CD14-positive monocyte (primary cell): ENCODE measurements around the gene BMP4. TPM values are rescaled to one million over a fixed set of nuclear protein-coding genes. Genes with fewer than 3 reads are reported as not detected.
A peak's percentile ranks its signal among the peaks of the same experiment; 100 is the strongest.

Experiments
- DNase-seq, 3 donors: peaks; one replicate each; pipeline ENCODE4 v3.0.0-alpha.2; 2011 to 2022
- H2AFZ ChIP-seq: 2 replicates; pipeline ENCODE4 v1.6.0; 2012; ENCODE audit warnings: mild to moderate bottlenecking, low read depth, low read length, inconsistent platforms; ENCODE audit not compliant: insufficient read depth, poor library complexity, severe bottlenecking
- H3K27ac ChIP-seq, 2 donors: 1 replicate in 1 of 2; 2 replicates in 1 of 2; pipeline ENCODE4 v1.5.1; 2012 to 2013; ENCODE audit warnings: low read length in 2 of 2, control low read depth in 1 of 2, inconsistent platforms in 1 of 2, low read depth in 1 of 2, mild to moderate bottlenecking in 1 of 2
- H3K27me3 ChIP-seq, 2 donors: one replicate each; pipeline versions ENCODE4 v1.6.0 to v1.6.1; 2011 to 2013; ENCODE audit warnings: low read length in 2 of 2; ENCODE audit not compliant: control insufficient read depth in 2 of 2, insufficient read depth in 2 of 2
- H3K36me3 ChIP-seq, 2 donors: replicated peaks in 1 of 2; 1 replicate in 1 of 2; 2 replicates in 1 of 2; pipeline versions ENCODE4 v1.5.1 to v1.6.1; 2012 to 2013; ENCODE audit warnings: low read length in 2 of 2, control low read depth in 1 of 2, inconsistent platforms in 1 of 2, mild to moderate bottlenecking in 1 of 2; ENCODE audit not compliant: insufficient read depth in 2 of 2, control insufficient read depth in 1 of 2
- H3K4me1 ChIP-seq, 2 donors: 1 replicate in 1 of 2; 2 replicates in 1 of 2; pipeline versions ENCODE4 v1.5.1 to v1.6.1; 2012 to 2013; ENCODE audit warnings: low read length in 2 of 2, control low read depth in 1 of 2, inconsistent platforms in 1 of 2, mild to moderate bottlenecking in 1 of 2, moderate library complexity in 1 of 2; ENCODE audit not compliant: insufficient read depth in 2 of 2, control insufficient read depth in 1 of 2
- H3K4me2 ChIP-seq: replicated peaks from 2 replicates; pipeline ENCODE3; 2012; ENCODE audit warnings: low read length, moderate library complexity, mild to moderate bottlenecking; ENCODE audit not compliant: poor library complexity, severe bottlenecking; ENCODE audit errors: extremely low read depth
- H3K4me3 ChIP-seq, 3 experiments: fragments of 200-600 bp in 1 of 3; sonication (generic) in 1 of 3; replicated peaks in 1 of 3; 1 replicate in 2 of 3; 2 replicates in 1 of 3; pipeline ENCODE4 v1.5.1; 2011 to 2013; ENCODE audit warnings: low read length in 3 of 3, mild to moderate bottlenecking in 3 of 3, control low read depth in 2 of 3, low read depth in 2 of 3, inconsistent platforms in 1 of 3, moderate library complexity in 1 of 3
- H3K79me2 ChIP-seq: 2 replicates; pipeline ENCODE4 v1.6.0; 2012; ENCODE audit warnings: mild to moderate bottlenecking, control low read depth, inconsistent platforms, low read length, moderate library complexity; ENCODE audit not compliant: insufficient read depth
- H3K9ac ChIP-seq: 2 replicates; pipeline ENCODE4 v1.6.0; 2017; ENCODE audit warnings: low read length, mild to moderate bottlenecking; ENCODE audit not compliant: insufficient read depth, poor library complexity, severe bottlenecking
- H3K9me3 ChIP-seq, 2 donors: replicated peaks in 1 of 2; 1 replicate in 1 of 2; 2 replicates in 1 of 2; pipeline versions ENCODE4 v1.5.1 to v1.6.1; 2012 to 2013; ENCODE audit warnings: low read length in 2 of 2, control low read depth in 1 of 2; ENCODE audit not compliant: control insufficient read depth in 1 of 2, insufficient read depth in 1 of 2
- H4K20me1 ChIP-seq: 2 replicates; pipeline ENCODE4 v1.6.0; 2012; ENCODE audit warnings: mild to moderate bottlenecking, low read length, control low read depth, moderate library complexity; ENCODE audit not compliant: insufficient read depth
- H3K27ac Mint-ChIP-seq, 7 donors: one replicate each; pipeline ENCODE4 v1.8.0; 2020; ENCODE audit warnings: mild to moderate bottlenecking in 7 of 7, mixed read lengths in 7 of 7, moderate library complexity in 6 of 7, inconsistent platforms in 2 of 7
- H3K27me3 Mint-ChIP-seq, 3 donors: one replicate each; pipeline ENCODE4 v1.8.0; 2021 to 2022; ENCODE audit warnings: low read depth in 3 of 3, mild to moderate bottlenecking in 3 of 3, mixed read lengths in 3 of 3, moderate library complexity in 3 of 3, inconsistent platforms in 1 of 3
- H3K36me3 Mint-ChIP-seq, 2 donors: one replicate each; pipeline ENCODE4 v1.8.0; 2020; ENCODE audit warnings: mixed read lengths in 2 of 2, inconsistent platforms in 1 of 2, mild to moderate bottlenecking in 1 of 2
- H3K4me1 Mint-ChIP-seq: one replicate; pipeline ENCODE4 v1.8.0; 2020; ENCODE audit warnings: mild to moderate bottlenecking, mixed read lengths
- H3K4me3 Mint-ChIP-seq, 2 donors: one replicate each; pipeline ENCODE4 v1.8.0; 2020; ENCODE audit warnings: mild to moderate bottlenecking in 2 of 2, mixed read lengths in 2 of 2, moderate library complexity in 1 of 2
- H3K9me3 Mint-ChIP-seq, 7 donors: one replicate each; pipeline ENCODE4 v1.8.0; 2020 to 2022; ENCODE audit warnings: mixed read lengths in 7 of 7, mild to moderate bottlenecking in 6 of 7, moderate library complexity in 6 of 7, inconsistent platforms in 2 of 7
- CTCF ChIP-seq: fragments of 200-600 bp; IDR thresholded peaks from one replicate; pipeline ENCODE4 v1.8.0; 2022; ENCODE audit warnings: antibody characterized with exemption, mild to moderate bottlenecking
- WGBS: methylation state at CpG from one replicate; pipeline ENCODE4 v1.1.5; 2013; ENCODE audit warnings: missing lambda C conversion rate; ENCODE audit not compliant: insufficient coverage; 5-methylcytosine and 5-hydroxymethylcytosine counted together
- intact Hi-C, 2 donors: fragments of 100-400 bp; cut with micrococcal nuclease; formaldehyde crosslinking; loops; one replicate each; pipeline versions ENCODE4 v1.15.0 to v1.15.1; 2023
- polyA plus RNA-seq, 3 donors: library from polyadenylated mRNA; depleted of rRNA in 1 of 3; unstranded in 2 of 3; stranded (reverse) in 1 of 3; fragments of 300-500 nt in 2 of 3; fragments of >200 nt in 1 of 3; fragmentation: Illumina TruSeq in 2 of 3; gene quantifications; 1 replicate in 2 of 3; 2 replicates in 1 of 3; pipeline ENCODE4 v1.2.3, GENCODE V29; 2012 to 2021

The BMP4 gene
- polyA plus RNA-seq, 3 donors, result 0.28 TPM; not detected in 2

- peaks cover 0 to 17% (median 5%) of the 10 kb centered on the region in 7 donors for H3K9me3 Mint-ChIP-seq
- Histone ChIP-seq H3K9me3 (no peaks in the 10 kb centered on the region), H3K27ac (no peak overlapping the region), H3K4me2 (no peak overlapping the region), H3K4me3 (no peak overlapping the region), H3K27me3 (peaks cover 45 to 58% of the 10 kb centered on the region in 2 donors), H3K4me1 (no peaks in the 10 kb centered on the region), H3K36me3 (no peaks in the 10 kb centered on the region), H2AFZ (no peak overlapping the region), H3K79me2 (no peaks in the 10 kb centered on the region), H3K9ac (no peak overlapping the region), H4K20me1 (no peaks in the 10 kb centered on the region)
- H3K27ac Mint-ChIP-seq, result no peak overlapping the region
- no peaks in the 10 kb centered on the region for H3K36me3 Mint-ChIP-seq
- no peaks in the 10 kb centered on the region for H3K4me1 Mint-ChIP-seq
- peak overlapping the region in 1 of 2 donors; percentile 64 for H3K4me3 Mint-ChIP-seq
- intact Hi-C loops, result no loop called here
- no peak for TF ChIP-seq CTCF
- WGBS, result 39% methylated on average over 2 of the region's 4 CpGs
- peaks cover 34 to 62% (median 38%) of the 10 kb centered on the region in 3 donors for H3K27me3 Mint-ChIP-seq
- no peak for DNase-seq
These were observed 7.6 kb upstream of the BMP4 start for GRCh38 chr14:53964249-53964648.

- Histone ChIP-seq H3K27me3 (peaks cover 51 to 64% of the 10 kb centered on the region in 2 donors), H3K36me3 (no peaks in the 10 kb centered on the region), H3K9ac (no peak overlapping the region), H2AFZ (no peak overlapping the region), H3K4me3 (no peak overlapping the region), H3K4me2 (no peak overlapping the region), H3K9me3 (no peaks in the 10 kb centered on the region), H4K20me1 (no peaks in the 10 kb centered on the region), H3K4me1 (no peaks in the 10 kb centered on the region), H3K27ac (no peak overlapping the region), H3K79me2 (no peaks in the 10 kb centered on the region)
- peaks cover 34 to 65% (median 41%) of the 10 kb centered on the region in 3 donors for H3K27me3 Mint-ChIP-seq
- peak overlapping the region in 1 of 2 donors; percentile 64 for H3K4me3 Mint-ChIP-seq
- H3K27ac Mint-ChIP-seq, result peak overlapping the region in 1 of 7 donors; percentile 44
- no peaks in the 10 kb centered on the region for H3K36me3 Mint-ChIP-seq
- DNase-seq, result no peak
- intact Hi-C loops, result no loop called here
- H3K4me1 Mint-ChIP-seq, result no peaks in the 10 kb centered on the region
- H3K9me3 Mint-ChIP-seq, result peaks cover 0 to 17% (median 5%) of the 10 kb centered on the region in 7 donors
- no peak for TF ChIP-seq CTCF
- WGBS, result 6% methylated on average over 49 of the region's 55 CpGs
These were observed 6.9 kb upstream of the BMP4 start for GRCh38 chr14:53963320-53964227.
